Liver (tissue), 9 donors: ENCODE data around the gene MYO1B. TPM values are rescaled to one million over a fixed set of nuclear protein-coding genes. Genes with fewer than 3 reads are reported as not detected.

ENCODE experiments used
- DNase-seq: peaks from one replicate; pipeline ENCODE4 v3.0.0-alpha.2; 2017; ENCODE audit warnings: low spot score
- H3K27ac ChIP-seq, 2 donors: one replicate each; pipeline ENCODE4 v1.7.0; 2013; ENCODE audit warnings: inconsistent platforms in 2 of 2, low read length in 2 of 2, control low read depth in 1 of 2, low read depth in 1 of 2, mild to moderate bottlenecking in 1 of 2
- H3K27me3 ChIP-seq, 4 donors: one replicate each; pipeline versions ENCODE4 v1.6.1 to v1.7.0; 2013; ENCODE audit warnings: low read length in 3 of 4, inconsistent platforms in 1 of 4, mild to moderate bottlenecking in 1 of 4, moderate library complexity in 1 of 4; ENCODE audit not compliant: control insufficient read depth in 4 of 4, insufficient read depth in 4 of 4
- H3K36me3 ChIP-seq, 4 donors: one replicate each; pipeline versions ENCODE4 v1.6.1 to v1.7.0; 2013; ENCODE audit warnings: low read length in 3 of 4, mild to moderate bottlenecking in 3 of 4, low read depth in 1 of 4, moderate library complexity in 1 of 4; ENCODE audit not compliant: control insufficient read depth in 4 of 4, insufficient read depth in 3 of 4
- H3K4me1 ChIP-seq, 4 donors: one replicate each; pipeline versions ENCODE4 v1.6.1 to v1.7.0; 2013; ENCODE audit warnings: low read length in 3 of 4, mild to moderate bottlenecking in 3 of 4, moderate library complexity in 1 of 4; ENCODE audit not compliant: control insufficient read depth in 4 of 4, insufficient read depth in 4 of 4
- H3K4me3 ChIP-seq, 3 donors: one replicate each; pipeline versions ENCODE4 v1.6.1 to v1.7.0; 2013; ENCODE audit warnings: low read length in 3 of 3, control low read depth in 1 of 3, low read depth in 1 of 3, mild to moderate bottlenecking in 1 of 3
- H3K9ac ChIP-seq, 2 donors: one replicate each; pipeline ENCODE4 v1.7.0; 2013; ENCODE audit warnings: low read length in 2 of 2, mild to moderate bottlenecking in 2 of 2, moderate library complexity in 2 of 2, control low read depth in 1 of 2, low read depth in 1 of 2
- H3K9me3 ChIP-seq, 4 donors: one replicate each; pipeline versions ENCODE4 v1.6.1 to v1.7.0; 2013; ENCODE audit warnings: low read length in 3 of 4; ENCODE audit not compliant: control insufficient read depth in 4 of 4
- CTCF ChIP-seq: fragments of 150-350 bp; IDR thresholded peaks from 2 replicates; pipeline ENCODE4 v1.5.1; 2017; ENCODE audit warnings: improper control_type of control experiment, low read depth, low read length; ENCODE audit not compliant: missing input control
- EGR1 ChIP-seq, 2 donors: IDR thresholded peaks; 2 replicates each; pipeline ENCODE4 v1.6.1; 2016 to 2018; ENCODE audit warnings: antibody characterized with exemption in 2 of 2, low read depth in 2 of 2
- FOXA1 ChIP-seq: IDR thresholded peaks from 2 replicates; pipeline ENCODE4 v1.6.1; 2016; ENCODE audit warnings: antibody characterized with exemption
- FOXA2 ChIP-seq: IDR thresholded peaks from 2 replicates; pipeline ENCODE4 v1.6.1; 2016; ENCODE audit warnings: antibody characterized with exemption
- GABPA ChIP-seq, 2 donors: IDR thresholded peaks in 1 of 2; conservative IDR thresholded peaks in 1 of 2; 2 replicates each; pipeline ENCODE4 v1.6.1; 2016; ENCODE audit warnings: antibody characterized with exemption in 2 of 2, mild to moderate bottlenecking in 1 of 2, moderate library complexity in 1 of 2
- HNF4A ChIP-seq, 2 donors: conservative IDR thresholded peaks; 2 replicates each; pipeline ENCODE4 v1.6.1; 2016; ENCODE audit warnings: antibody characterized with exemption in 2 of 2, mild to moderate bottlenecking in 2 of 2
- HNF4G ChIP-seq: IDR thresholded peaks from 2 replicates; pipeline ENCODE4 v1.6.1; 2016; ENCODE audit warnings: antibody characterized with exemption
- JUND ChIP-seq, 2 donors: IDR thresholded peaks; 2 replicates each; pipeline ENCODE4 v1.6.1; 2016; ENCODE audit warnings: antibody characterized with exemption in 2 of 2
- NR2F2 ChIP-seq: IDR thresholded peaks from 2 replicates; pipeline ENCODE4 v1.6.1; 2016; ENCODE audit warnings: antibody characterized with exemption
- RAD21 ChIP-seq, 2 donors: IDR thresholded peaks; 2 replicates each; pipeline ENCODE4 v1.6.1; 2016; ENCODE audit warnings: antibody characterized with exemption in 2 of 2, mild to moderate bottlenecking in 2 of 2
- REST ChIP-seq: IDR thresholded peaks from 2 replicates; pipeline ENCODE4 v1.6.1; 2016; ENCODE audit warnings: antibody characterized with exemption, mild to moderate bottlenecking
- RXRA ChIP-seq, 2 donors: IDR thresholded peaks; 2 replicates each; pipeline ENCODE4 v1.6.1; 2017 to 2018; ENCODE audit warnings: antibody characterized with exemption in 2 of 2, mild to moderate bottlenecking in 1 of 2
- SP1 ChIP-seq: IDR thresholded peaks from 2 replicates; pipeline ENCODE4 v1.6.1; 2018; ENCODE audit warnings: antibody characterized with exemption, mild to moderate bottlenecking
- TAF1 ChIP-seq: conservative IDR thresholded peaks from 2 replicates; pipeline ENCODE4 v1.6.1; 2016; ENCODE audit warnings: antibody characterized with exemption, mild to moderate bottlenecking
- YY1 ChIP-seq: IDR thresholded peaks from 2 replicates; pipeline ENCODE4 v1.6.1; 2016; ENCODE audit warnings: antibody characterized with exemption, mild to moderate bottlenecking
- WGBS: extraction: QIAGEN DNeasy Blood & Tissue Kit; methylation state at CpG from one replicate; pipeline ENCODE4 v1.1.7; 2013; 5-methylcytosine and 5-hydroxymethylcytosine counted together
- polyA plus RNA-seq, 2 donors: library from polyadenylated mRNA; stranded (reverse) in 1 of 2; unstranded in 1 of 2; fragments of 200-250 nt in 1 of 2; fragments of >200 nt in 1 of 2; fragmentation: Nextera tagmentation in 1 of 2; extraction: Ambion mirVana in 1 of 2; gene quantifications; one replicate each; pipeline versions ENCODE4 v1.2.1 to v1.2.3, GENCODE V29; 2013 to 2015
- total RNA-seq, 2 donors: library from RNA; depleted of rRNA; stranded (reverse); fragments of >200 nt; gene quantifications; one replicate each; pipeline ENCODE4 v1.2.3, GENCODE V29; 2014
- TF ChIP-seq, protein P1 (sequence below): IDR thresholded peaks from 2 replicates; pipeline ENCODE4 v1.6.1; 2016; ENCODE audit warnings: antibody characterized with exemption
- TF ChIP-seq, protein P2 (sequence below): IDR thresholded peaks from 2 replicates; pipeline ENCODE4 v1.6.1; 2016; ENCODE audit warnings: antibody characterized with exemption
- donor health status: healthy.
- donor health status: healthy.
- donor health status: healthy.
- donor health status: healthy.
- donor health status: healthy.

Gene MYO1B
- total and polyA plus RNA-seq, 4 donors: 66.5 to 434 (median 117) TPM

DNA sequence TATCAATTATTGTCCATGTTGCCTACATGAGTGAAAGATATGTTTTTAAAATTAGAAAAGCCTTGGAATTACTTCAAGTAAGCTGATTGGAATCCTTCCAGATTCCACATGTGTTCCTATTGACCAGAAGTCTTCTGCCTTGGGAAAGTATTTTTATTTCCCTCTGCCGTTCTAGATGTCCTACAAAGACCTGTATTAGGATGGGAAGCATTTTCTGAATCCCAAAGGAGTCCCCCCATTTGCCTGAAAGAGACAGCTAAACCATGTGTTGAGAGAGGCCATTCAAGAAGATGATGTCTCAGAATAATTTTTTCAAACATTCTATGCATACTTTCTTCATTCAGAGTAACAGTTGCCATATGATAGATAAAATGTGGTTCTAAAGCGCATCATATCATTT, 19.0 kb upstream of the MYO1B start:
- Histone ChIP-seq H3K9me3 (no peaks in the 10 kb centered on the region), H3K4me1 (no peaks in the 10 kb centered on the region), H3K36me3 (no peaks in the 10 kb centered on the region), H3K27ac (no peak overlapping the region), H3K27me3 (no peaks in the 10 kb centered on the region), H3K9ac (no peak overlapping the region), H3K4me3 (no peak overlapping the region)
- 39% methylated on average over 2 of the region's 2 CpGs for WGBS
- no peak for DNase-seq
- TF ChIP-seq TAF1: no peak

- Histone ChIP-seq H3K27me3 (no peaks in the 10 kb centered on the region), H3K36me3 (no peaks in the 10 kb centered on the region), H3K27ac (no peak overlapping the region), H3K9me3 (no peaks in the 10 kb centered on the region), H3K4me1 (no peaks in the 10 kb centered on the region), H3K9ac (no peak overlapping the region), H3K4me3 (no peak overlapping the region)
- DNase-seq: no peak
- no peak for TF ChIP-seq EGR1 (IDR thresholded peaks at IDR 0.05; ENCODE audit: low read depth in 2 of 2)
- TF ChIP-seq CTCF: no peak
- TF ChIP-seq, protein P1, sequence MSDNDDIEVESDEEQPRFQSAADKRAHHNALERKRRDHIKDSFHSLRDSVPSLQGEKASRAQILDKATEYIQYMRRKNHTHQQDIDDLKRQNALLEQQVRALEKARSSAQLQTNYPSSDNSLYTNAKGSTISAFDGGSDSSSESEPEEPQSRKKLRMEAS: no peak
- TF ChIP-seq NR2F2: no peak
- no peak for TF ChIP-seq SP1
- no peak for TF ChIP-seq HNF4A (conservative IDR thresholded peaks at IDR 0.05)
- TF ChIP-seq TAF1: no peak
- TF ChIP-seq RXRA (IDR thresholded peaks at IDR 0.05): no peak
- TF ChIP-seq FOXA2: no peak
- TF ChIP-seq, protein P2, sequence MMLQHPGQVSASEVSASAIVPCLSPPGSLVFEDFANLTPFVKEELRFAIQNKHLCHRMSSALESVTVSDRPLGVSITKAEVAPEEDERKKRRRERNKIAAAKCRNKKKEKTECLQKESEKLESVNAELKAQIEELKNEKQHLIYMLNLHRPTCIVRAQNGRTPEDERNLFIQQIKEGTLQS: no peak
- no peak for TF ChIP-seq YY1
- TF ChIP-seq FOXA1: no peak
- TF ChIP-seq JUND (IDR thresholded peaks at IDR 0.05): no peak
- TF ChIP-seq REST: no peak
- no peak for TF ChIP-seq RAD21 (IDR thresholded peaks at IDR 0.05)
- no peak for TF ChIP-seq HNF4G
- TF ChIP-seq GABPA (IDR thresholded peaks at IDR 0.05 in 1 of 2, conservative IDR thresholded peaks at IDR 0.05 in 1 of 2): no peak
- 97% methylated on average over 2 of the region's 2 CpGs for WGBS
Observed at GRCh38 chr2:191228333-191228732, 16.9 kb upstream of the MYO1B start.
